Measurements from ENCODE around the gene LRIT3.

LRIT3 gene

DNA sequence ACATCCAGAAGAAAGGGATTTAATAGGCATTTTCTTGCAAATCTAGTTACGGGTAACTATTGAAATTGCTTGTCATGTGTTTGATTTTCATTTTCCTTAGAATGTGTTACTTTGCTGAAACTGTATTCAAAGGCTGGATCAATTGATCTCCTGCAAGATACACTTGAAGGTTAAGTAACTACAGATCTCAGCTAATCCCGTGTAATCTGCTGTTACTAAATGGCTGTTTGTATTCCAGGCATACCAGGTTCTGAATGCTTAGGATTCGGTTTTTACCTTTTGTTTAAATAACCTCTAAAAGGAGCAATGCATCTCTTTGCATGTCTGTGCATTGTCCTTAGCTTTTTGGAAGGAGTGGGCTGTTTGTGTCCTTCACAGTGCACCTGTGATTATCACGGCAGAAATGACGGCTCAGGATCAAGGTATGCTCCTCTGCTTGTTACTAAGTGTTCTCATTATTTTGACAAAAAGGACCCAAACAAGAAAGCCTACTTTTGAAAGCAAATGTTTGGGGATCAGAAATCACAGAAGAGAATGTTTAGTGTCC, at the start of gene LRIT3:
LRIT3 (plus strand) TSS at position 212 of the 547 bp plus-strand sequence; CDS start at position 307, 95 bp downstream.
- DNase-seq: no peak

GRCh38 chr4:109798866-109799265, 49.0 kb upstream of the LRIT3 start:
- DNase-seq: no peak

DNA sequence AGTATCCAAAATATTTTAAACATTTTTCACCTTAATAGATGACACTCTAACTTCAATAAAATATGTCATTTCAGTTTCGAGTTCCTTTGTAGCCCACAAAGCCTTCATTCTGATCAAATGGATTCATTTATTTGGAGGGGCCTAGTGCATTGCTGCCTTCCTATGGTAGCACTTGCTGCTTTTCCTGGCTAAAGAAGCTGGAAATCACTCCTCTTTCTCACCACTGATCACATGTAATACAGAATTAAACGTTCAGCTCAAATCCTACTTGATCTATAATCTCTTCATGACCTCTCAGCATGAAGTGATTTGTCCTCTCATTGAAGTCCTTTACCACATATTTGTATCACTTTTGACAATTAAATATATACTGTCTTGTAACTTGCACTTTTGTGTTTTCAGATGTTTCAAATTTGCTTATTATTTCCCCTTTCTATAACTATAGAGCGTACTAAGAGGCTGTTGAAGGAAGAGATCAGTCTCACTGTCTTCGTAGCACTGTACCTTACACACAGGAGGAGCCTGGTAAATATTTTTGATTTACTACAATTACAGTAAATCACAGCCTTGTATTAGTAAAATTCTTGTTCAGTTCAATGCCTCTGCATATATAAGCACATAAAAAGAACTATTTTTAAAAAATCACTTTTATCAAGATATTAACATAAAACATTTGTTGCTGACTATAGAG, 46.7 kb upstream of the LRIT3 start:
- DNase-seq: no peak

DNA sequence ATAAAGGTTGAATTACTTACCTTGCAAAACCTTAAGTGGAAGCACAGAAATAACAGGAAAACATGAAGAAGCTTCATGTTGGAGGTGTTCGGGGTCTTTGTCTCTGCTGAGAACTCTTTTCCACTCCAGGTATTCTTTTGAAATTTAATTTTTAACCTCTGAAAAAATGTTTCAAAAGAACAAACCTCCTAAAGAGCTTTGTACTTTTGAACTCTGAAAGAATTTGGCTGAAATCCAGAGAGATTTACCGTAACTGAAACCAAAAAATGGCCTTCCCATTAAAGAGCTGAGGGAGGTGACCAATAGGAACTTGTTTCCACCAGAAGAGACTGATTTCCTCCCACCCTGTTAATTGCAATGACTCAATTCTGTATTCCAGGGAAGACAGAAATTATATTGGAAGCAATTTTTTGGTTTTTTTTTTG, 46.0 kb upstream of the LRIT3 start, which contains the start of gene CFI:
CFI (minus strand) TSS at position 105 of the 425 bp plus-strand sequence; CDS start at position 77, 28 bp downstream.
- no peak for DNase-seq

DNA sequence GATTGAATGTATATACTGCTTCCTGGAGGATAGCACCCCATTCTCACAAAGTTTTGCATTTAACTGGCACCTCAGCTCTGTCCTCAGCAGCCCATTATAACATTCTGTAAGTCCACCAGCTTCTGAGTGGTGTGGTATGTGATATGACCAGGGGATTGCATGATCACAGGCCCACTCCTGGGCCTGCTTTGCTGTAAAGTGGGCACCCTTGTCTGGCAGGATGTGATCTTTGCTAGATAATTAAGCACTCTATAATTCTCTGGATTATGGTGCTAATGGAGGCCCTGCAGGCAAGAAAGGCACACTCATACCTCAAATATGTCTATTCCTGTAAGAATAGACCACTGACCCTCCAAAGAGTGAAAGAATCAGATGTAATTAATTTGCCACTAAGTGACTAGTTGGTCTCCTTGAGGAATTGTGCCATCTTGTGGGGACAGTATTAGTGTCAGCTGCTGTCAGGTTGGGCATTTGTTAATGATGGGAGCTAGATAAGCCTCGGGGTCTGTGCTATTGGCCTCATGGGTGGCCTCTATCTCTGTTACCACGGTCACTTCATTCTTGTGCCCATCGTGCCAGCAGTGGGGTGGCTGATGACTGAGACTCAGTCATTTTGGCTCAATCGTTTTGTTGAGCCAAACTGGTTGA, 43.9 kb upstream of the LRIT3 start:
- peak; percentile 23 for DNase-seq

- no peak for DNase-seq
These were observed 38.3 kb upstream of the LRIT3 start for GRCh38 chr4:109809655-109810054.

GRCh38 chr4:109810552-109811387, 37.1 kb upstream of the LRIT3 start:
- no peak for DNase-seq

GRCh38 chr4:109811707-109812106, 36.2 kb upstream of the LRIT3 start:
- DNase-seq: no peak

DNA sequence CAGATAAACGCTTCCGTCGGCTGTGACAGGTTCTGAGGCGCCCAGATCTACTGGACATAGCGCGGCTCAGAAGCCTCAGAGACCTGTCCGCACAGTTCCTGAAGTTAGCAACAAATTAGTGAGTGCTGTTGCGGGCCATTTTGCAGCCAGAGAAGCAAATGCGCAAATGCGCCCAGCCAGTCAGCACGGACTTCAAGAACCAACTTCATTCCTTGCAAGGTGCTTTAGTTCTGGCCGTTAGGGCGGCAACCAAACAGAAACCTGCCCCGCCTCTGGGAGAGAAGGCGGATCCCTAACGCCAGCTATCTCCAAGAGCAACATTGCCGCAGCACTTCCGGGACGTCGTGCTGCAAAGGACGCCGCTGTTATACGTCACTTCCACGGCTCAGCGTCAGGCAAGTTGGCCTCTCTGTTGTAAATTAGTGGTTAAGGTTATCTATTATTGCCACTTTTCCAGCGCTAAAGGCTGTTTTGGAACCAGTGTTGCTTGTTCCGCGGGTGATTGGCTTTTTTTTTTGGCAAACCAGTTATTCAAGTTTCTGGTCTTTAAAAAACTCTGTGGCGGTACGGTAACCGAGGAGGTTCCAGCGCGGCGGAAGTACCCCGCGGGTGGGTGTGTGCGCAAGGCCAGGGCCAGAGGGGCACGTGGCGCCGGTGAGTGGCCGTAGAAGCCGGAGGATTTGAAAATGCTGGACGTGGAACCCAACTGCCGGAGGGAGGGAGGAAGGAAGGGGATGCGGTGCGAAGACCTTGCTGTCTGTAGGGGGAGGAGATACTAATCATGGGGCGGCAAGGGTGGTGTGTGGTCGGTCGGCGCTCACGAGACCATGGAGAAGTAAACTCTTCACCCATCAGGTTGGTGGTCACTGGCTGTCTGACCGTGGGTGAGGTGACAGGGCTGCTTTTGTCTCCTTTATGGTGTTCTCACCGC, 32.5 kb upstream of the LRIT3 start, which contains the start of gene GAR1:
GAR1 (plus strand) TSS at position 612 of the 931 bp plus-strand sequence. CDS start 403 bp downstream, outside the sequence.
- DNase-seq: peak; percentile 90

DNA sequence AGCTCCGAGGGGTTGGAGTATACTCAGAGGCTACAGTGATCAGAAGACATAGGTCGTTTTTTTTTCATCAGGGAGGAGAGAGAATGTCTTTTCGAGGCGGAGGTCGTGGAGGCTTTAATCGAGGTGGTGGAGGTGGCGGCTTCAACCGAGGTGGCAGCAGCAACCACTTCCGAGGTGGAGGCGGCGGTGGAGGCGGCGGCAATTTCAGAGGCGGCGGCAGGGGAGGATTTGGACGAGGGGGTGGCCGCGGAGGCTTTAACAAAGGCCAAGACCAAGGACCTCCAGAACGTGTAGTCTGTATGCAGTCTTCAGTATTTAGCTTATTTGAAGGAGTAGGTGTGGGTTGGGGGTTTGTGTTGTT, 31.8 kb upstream of the LRIT3 start:
- DNase-seq: peak; percentile 40

GRCh38 chr4:109816894-109817293, 31.0 kb upstream of the LRIT3 start:
- DNase-seq: no peak

DNA sequence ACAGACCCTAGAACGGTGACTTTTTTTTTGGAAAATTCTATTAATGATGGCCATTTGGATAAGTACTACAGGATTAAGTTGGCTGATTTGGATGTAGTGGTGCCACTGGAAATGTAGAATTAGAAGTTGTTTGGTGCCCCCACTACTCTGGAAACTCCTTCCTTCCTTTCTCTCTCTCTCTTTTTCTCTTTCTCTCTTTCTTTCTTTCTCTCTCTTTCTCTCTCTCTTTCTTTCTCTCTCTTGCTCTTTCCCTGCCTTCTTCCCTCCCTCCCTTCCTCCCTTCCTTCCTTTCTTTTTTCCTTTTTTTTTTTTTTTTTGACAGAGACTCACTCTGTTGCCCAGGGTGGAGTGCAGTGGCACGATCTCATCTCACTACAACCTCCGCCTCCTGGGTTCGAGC, 29.6 kb upstream of the LRIT3 start:
- DNase-seq: no peak

DNA sequence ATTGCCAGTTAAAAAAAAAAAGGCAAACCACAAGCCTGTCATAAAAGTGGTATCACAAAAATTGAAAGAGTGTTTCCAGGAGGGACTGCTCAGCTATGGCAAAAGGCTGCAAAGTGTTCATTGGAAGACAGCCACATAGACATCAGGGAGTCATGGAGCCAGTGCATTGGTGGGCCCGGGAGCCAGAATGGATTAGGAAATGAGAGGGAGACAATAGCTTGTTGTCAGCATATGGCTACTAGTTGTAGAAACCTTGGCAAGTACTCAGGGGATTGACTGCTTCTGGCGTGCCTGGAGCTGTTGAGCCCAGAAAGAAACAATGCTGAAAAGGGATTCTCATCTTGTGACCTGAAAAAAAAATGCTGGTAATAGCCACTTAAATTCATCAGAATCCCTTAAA, 27.3 kb upstream of the LRIT3 start:
- no peak for DNase-seq

- no peak for DNase-seq
These were observed 26.7 kb upstream of the LRIT3 start for GRCh38 chr4:109821185-109821584.

GRCh38 chr4:109826719-109827118, 21.2 kb upstream of the LRIT3 start:
- no peak for DNase-seq

GRCh38 chr4:109827672-109828071, 20.2 kb upstream of the LRIT3 start, which contains the start of gene RRH:
RRH (plus strand) TSS chr4:109827972; CDS start chr4:109828028, 56 bp downstream.
- DNase-seq: no peak

GRCh38 chr4:109833756-109834155, 14.2 kb upstream of the LRIT3 start:
- DNase-seq: no peak

DNA sequence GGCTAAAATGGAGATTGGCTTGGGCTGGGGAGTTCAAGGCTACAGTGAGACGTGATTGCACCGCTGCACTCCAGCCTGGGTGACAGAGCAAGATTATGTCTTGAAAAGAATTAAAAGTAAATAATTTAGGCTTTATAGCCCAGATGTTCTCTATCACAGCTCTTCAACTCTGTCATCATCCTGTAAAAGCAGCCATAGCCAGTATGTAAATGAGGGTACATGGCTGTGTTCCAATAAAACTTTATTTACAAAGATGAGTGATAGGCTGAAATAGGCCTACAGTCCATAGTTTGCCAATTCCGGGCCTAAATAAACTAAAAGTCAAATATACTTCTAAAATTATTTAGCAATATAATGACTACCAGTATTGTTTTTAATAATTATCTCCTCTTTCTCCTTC, 10.9 kb upstream of the LRIT3 start:
- no peak for DNase-seq

- no peak for DNase-seq
These were observed 1.4 kb upstream of the LRIT3 start for GRCh38 chr4:109846395-109847098.

DNA sequence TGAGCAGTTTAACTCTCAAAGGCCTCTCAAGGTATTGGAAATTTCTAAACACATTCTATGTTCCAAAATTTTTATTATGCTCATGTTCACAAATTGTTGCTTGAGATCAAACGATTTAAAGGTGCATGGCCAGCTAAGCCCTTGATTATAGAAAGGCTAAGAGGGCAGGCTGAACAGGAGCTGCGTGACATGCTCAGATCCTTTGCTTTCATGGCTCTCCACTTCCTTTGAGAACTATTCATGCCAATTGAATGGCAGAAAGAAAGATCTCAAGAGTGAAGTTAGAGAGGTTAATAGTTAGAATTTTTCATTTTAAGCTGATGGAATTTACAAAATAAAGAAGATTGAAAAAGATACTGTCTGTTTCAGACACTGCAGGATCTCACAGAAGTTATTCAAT, 594 bp downstream of the LRIT3 start:
- DNase-seq: no peak

DNA sequence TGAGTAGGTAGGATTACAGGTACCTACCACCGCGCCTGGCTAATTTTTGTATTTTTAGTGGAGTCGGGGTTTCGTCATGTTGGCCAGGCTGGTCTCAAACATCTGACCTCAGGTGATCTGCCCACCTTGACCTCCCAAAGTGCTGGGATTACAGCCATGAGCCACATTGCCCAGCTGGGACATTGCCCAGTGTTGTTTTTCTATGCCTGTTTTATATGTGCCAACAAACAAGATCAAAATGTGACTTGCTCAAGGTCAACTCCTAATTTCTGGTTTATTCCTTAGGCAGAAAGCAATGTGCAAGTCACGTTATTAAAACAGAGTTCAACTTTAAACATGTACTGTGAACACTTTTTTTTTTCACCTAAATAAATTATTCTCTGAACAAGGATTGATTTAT, 2.7 kb downstream of the LRIT3 start:
- DNase-seq: no peak

Measured in CD4-positive, alpha-beta T cell treated with Interleukin-17A for 4 hours (primary cell).